CD4-positive, alpha-beta T cell treated with Interleukin-15 for 4 hours (primary cell): ENCODE measurements around the gene TAF6.
"Not testable (repeated sequence)": the region's sequence is repeated elsewhere in the genome, so short reads cannot be mapped to it uniquely, and the experiment has no call there.

Experiments
- DNase-seq: peaks from one replicate; pipeline ENCODE4 v3.0.0-alpha.2; 2020; ENCODE audit warnings: low spot score

TAF6 gene

DNA sequence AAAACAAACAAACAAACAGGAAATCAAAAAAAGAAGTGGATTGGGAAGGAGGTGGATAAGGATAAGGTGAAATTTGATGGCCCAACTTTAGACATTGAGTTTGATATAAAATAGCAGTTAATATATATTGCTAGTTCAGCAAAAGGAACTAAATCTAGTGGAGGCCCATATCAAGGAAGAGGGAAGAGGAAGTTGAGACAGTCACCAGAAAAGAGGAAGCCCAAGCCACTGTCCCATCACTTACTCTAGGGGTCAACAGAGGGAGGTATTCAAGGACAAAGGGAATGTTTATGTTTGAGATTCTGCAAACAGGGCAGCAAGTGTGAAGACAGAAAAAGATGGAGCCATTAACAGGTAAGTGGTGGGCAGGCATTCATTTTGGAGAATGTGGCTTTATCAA lies 33.2 kb upstream of the TAF6 start:
- DNase-seq: no peak

DNA sequence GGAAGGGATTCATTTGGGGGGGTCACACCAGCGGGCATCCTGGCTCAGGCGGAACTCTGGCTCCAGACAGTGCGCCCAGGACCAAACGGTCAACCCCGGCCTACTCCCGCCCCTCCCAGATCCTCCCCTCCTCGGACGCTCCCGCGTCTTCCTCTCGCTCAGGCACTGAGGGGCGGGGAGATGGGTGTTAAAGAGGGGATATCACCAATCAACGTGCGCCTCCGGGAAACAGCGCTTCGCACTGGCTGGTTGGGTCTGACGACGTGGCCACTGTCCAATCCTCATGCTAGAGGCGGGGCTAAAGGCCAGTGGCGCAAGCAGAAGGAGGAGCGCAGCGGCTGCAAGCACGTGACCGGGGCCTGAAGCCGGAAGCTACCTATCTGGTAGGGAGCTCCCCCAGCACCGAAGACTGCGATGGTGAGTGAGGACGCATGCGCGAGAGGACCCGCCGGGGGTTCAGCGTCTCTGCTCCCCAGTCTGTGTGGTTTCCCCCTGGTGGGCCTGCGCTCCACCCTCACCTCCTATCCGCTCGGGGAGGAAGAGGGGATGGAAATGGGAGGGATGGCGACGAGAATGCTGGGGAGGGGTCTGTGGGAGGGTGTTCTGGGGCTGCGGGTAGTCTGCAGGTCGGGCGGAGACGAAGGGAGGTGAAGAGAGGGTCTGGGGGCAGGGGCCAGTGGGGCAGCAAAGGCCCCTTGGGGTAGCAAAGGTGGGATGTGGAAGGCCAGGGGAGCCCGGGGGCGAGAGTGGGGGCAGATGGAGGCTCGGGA lies 29.6 kb upstream of the TAF6 start, which contains the start of gene LAMTOR4:
Gene LAMTOR4, plus strand, starts transcription at position 360 of the 770 bp plus-strand sequence. Its CDS starts 55 bp downstream, at position 415.
- DNase-seq: peak; percentile 99

DNA sequence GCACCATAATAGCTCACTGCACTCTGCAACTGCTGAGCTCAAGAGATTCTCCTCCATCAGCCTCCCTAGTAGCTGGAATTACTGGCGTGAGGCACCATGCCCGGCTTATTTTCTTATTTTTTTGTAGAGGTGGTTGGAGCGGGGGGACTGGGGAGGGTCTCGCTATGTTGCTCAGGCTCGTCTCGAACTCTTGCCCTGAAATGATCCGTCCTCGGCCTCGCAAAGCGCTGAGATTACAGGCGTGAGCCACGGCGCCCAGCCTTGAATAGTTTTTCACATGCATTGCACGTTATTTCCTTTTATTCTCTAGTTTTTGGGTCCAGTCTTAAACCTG lies 29.0 kb upstream of the TAF6 start:
- no peak for DNase-seq

DNA sequence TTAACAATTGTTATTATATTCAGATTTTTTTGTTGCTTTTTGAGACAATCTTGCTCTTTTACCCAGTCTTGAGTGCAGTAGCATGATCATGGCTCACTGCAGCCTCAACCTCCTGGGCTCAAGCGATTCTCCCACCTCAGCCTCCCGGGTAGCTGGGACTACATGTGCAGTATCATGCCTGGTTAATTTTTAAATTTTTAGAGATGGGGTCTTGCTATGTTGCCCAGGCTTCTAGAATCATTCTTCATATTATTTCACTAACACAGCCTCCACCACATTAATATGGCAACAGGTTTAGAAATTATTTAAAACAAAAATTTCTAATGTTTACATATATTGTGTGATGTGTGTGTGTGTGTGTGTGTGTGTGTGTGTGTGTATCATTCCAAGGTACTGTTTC lies 28.1 kb upstream of the TAF6 start:
- DNase-seq: no peak

DNA sequence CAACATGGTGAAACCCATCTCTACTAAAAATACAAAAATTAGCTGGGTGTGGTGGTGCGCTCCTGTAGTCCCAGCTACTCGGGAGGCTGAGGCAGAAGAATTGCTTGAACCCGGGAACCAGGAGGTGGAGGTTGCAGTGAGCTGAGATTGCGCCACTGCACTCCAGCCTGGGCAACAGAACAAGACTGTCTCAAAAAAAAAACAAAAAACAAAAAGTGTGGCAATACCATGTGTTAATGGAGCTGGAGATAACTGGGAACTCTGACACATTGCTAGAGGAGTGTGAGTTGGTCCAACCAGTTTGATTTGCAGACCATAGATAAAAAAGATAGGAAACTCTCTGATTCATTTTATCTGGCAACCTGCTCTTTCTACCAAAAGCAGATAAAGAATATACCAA lies 27.2 kb upstream of the TAF6 start:
- not testable (repeated sequence) for DNase-seq

DNA sequence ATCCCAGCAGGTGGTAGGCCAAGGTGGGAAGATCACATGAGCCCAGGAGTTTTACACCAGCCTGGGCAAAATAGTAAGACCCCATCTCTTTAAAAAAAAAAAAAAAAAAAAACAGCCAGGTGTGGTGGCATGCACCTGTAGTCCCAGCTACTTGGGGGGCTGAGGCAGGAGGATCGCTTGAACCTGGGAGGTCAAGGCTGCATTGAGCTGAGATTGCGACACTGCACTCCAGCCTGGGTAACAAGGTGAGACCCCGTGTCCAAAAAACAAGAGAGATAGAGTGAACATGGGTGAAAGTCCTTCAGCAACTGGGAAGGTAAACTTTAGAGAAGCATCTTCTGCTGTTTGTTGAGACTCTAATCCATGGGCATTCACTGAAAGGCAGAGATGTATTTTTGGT lies 23.3 kb upstream of the TAF6 start:
- DNase-seq: no peak

DNA sequence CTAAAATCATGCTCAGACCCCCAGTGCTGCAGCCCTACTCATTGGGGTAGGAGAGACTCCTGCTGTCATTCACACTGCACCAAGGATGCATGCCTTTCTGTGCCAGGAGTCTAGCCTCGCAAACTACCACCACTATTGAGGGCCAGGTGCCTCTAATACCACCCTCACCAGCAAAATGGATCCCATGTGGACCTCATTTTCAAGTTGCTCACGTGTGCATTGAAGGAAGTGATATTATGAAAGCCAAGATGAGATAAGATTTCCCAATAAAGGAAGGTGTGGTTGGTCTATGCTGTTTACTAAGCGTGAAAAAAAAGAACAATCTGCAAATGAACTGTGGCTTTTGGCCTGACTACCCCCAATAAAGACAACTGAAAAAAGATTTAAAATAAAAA lies 22.4 kb upstream of the TAF6 start:
- DNase-seq: no peak

DNA sequence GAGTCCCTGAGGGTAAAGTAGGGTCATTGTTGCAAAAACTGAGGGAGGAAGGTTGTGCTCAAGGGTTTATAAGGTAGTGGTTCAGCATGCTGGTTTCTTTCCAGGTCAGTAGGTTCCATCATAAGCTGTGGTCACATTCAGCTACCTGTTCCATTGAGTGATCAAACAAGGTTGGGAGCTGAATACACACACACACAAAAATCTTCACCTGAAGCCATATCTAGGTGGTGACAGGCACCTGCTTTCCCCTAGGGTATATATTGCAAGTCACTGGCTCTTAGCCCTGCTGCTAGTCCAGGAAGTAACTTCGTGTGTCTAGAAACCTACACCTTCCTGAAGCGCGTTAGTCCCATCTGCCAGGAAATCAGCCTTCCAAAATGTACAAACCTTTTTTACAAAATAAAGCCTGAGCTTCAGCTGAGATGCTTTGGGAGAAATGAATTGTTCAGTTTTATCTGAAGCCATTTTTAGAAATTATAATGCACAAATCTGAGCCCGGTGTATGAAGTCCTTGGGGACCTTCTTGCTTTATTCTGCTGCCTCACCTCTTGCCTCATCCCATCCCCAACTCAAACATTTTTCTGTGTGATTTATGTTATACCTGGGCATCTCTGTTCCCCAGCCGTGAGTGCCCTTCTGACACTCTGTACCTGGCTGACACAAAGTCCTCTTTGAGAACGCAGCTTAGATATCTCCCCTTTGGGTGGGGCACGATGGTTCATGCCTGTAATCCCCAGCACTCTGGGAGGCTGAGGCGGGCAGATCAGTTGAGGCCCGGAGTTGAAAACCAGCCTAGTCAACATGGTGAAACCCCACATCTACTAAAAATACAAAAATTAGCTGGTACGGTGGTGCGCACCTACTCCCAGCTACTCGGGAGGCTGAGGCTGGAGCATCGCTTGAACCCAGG lies 18.9 kb upstream of the TAF6 start:
- no peak for DNase-seq

DNA sequence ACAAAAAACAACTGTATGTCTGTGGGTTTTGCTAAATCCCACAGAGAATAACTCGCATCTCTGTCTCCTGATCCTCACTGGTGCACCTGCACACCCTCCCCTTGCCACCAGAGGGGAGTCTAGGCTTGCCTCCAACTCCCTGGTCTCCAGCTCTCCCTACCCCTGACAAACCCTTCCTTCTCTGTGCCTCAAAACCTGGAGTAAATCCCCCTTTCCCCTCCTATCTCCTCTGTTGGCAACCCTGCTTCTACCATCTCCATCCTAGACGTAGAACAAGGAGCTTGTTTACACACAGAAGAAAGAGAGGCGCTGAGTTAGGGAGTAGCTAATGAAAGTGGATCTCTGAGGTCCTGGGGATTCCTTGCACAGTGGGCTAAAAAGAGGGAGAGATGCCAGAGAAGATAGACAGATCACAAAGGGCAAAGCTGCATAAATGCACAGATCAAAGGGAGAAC lies 13.6 kb upstream of the TAF6 start:
- DNase-seq: peak; percentile 69

DNA sequence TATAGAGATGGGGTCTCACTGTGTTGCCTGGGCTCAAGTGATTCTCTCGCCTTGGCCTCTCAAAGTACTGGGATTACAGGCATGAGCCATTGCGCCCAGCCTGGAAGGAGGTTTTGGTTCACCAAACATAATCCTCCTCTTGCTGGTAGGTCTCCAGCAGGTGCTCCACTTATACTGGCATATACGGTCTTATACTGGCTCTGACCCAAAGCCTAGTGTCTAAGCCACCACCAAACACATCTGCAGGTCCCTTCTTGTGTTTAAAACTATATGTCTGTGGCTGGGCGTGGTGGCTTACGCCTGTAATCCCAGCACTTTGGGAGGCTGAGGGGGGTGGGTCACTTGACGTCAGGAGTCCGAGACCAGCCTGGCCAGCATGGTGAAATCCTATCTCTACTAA lies 13.0 kb upstream of the TAF6 start:
- DNase-seq: no peak

DNA sequence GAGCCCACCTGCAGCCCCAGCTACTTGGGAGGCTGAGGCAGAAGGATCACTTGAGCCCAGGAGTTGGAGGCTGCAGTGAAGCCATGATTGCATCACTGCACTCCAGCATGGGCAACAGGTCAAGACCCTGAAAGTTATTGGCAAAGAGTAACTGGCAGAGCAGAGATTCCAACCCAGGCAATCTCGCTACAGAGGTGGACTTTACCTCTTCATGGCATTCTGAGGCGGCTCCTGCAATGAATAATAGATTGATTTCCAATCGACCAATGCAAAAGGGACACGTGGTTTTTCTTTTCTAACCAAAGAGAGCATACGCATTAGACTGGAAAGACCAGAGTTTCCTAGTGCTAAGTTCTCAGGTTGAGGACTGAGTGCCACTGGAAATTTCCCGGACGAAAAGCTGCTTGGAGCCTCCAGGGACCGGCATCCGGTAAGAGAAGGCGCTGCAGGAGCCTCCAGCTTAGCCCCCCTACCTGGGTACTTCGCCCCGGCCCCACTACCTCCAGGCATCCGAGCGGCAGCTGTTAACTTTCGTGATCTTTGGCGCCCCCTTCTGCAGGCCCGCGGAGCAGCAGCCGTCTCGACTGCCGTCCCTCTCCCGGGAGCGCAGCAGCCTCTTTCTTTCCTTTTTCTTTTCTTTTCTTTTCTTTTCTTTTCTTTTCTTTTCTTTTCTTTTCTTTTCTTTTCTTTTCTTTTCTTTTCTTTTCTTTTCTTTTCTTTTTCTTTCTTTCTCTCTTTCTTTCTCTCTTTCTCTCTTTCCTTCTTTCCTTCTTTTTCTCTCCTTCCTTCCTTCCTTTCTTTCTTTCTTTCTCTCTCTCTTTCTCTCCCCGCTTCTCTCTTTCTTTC lies 11.7 kb upstream of the TAF6 start:
- DNase-seq: peak; percentile 81

DNA sequence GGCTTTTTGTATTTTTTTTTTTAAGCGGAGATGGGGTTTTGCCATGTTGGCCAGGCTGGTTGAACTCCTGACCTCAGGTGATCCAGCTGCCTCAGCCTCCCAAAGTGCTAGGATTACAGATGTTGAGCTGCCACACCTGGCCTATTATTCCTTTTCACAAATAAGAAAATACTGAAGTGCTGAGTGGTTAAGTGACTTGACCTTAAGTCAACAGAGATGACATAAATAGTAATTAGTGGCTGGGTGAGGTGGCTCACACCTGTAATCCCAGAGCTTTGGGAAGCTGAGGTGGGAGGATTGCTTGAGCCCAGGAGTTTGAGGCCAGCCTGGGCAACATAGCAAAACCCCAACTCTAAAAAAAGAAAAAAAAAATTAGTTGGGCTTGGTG lies 11.1 kb upstream of the TAF6 start:
- not testable (repeated sequence) for DNase-seq

DNA sequence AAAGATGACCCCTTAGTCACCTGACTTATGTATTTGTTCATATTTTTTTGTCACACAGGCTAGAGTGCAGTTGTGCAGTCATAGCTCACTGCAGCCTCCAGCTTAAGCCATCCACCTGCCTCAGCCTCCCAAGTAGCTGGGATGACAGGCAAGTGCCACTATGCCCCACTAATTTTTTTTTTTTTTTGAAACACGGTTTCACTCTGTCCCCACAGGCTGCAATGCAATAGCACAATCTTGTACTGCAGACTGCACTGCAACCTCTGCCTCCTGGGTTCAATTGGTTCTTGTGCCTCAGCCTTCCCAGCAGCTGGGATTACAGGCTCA lies 9.4 kb upstream of the TAF6 start:
- no peak for DNase-seq

DNA sequence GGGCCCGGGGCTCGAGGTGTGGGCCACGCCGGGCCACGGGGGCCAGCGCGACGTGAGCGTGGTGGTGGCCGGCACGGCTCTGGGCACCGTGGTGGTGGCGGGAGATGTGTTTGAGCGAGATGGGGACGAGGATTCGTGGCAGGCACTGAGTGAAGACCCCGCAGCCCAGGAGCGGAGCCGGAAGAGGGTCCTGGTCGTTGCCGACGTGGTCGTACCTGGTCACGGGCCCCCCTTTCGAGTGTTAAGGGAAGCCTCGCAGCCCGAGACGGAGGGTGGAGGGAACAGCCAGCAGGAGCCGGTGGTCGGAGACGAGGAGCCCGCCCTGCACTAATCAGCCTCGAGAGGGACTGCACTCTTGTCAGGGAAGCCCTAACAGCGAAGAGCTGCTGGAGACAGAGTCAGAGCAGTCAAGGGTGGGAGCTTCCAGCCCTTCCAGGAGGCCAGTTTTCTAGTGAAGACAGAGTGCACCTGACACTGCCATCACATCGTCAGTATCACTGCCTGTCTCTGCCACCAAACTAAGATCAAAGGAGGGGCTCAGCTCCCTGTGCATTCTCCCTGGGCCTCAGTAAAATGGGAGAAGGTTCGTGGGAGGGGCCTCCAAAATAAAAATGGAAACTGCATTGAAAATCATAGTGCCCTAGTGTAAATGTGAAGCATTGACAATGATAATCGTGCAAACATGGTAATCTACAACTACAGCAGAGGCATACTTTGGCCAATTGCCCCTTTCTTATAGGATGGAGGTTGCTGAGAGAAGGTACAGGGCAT lies 8.9 kb upstream of the TAF6 start:
- peak; percentile 16 for DNase-seq

DNA sequence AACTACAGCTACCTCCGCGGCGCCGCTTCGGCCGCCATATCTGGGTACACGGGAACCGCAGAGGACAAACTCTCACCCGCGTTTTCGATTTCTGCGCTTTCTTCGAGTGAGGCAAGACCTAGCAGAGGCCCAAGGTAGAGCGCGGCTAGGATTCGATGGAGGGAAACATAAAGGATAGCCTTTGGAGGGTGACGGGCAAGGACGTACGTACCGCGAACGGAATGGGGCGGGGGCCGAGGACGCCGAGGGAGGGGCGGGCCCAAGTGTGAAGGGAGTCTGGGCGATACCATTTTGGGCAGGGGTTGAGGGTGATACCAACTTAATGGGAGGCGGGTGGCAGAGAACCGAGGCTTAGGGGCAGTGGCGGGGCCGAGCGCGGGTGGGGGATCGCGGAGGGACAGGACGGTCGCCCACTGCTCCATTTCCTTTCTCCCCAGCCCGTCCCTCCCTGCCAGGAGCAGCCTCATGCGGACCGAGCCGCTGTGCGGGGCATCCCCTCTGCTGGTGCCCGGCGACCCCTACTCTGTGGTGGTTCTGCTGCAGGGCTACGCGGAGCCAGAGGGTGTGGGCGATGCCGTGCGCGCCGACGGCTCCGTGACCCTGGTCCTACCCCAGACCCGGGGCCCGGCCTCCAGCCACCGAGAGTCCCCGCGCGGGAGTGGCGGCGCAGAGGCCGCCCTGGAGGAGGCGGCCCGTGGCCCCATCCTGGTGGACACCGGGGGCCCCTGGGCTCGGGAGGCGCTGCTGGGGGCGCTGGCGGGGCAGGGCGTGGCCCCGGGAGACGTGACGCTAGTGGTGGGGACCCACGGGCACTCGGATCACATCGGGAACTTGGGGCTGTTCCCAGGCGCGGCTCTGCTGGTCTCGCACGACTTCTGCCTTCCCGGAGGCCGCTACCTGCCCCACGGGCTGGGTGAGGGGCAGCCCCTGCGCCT lies 8.0 kb upstream of the TAF6 start, which contains the start of gene MBLAC1:
Gene MBLAC1, plus strand, starts transcription at position 37 of the 935 bp plus-strand sequence. Its CDS starts 429 bp downstream, at position 466.
- DNase-seq: peak; percentile 94

DNA sequence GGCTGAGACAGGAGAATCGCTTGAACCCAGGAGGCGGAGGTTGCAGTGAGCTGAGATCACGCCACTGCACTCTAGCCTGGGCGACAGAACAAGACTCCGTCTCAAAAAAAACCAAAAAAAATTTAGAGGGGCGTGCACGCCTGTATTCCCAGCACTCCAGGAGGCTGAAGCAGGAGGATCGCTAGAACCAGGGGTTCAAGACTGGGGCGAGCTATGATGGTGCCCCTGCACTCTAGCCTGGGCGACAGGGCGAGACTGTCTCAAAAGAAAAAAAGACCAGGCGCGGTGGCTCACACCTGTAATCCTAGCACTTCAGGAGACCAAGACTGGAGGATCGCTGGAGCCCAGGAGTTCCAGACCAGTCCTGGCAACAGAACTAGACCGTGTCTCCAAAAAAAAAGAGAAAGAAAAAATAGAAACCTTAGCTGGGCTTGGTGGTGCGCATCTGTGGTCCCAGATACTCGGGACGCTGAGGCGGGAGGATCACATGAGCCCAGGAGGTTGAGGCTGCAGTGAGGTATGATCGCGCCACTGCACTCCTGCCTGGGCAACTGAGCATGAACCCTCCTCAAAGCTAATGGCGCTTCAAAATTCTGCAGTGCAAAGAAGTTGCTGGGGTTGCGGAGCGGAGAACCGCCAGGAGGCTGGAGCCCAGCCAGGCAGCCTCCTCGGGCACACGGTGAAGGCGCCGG lies 7.2 kb upstream of the TAF6 start:
- no peak for DNase-seq

DNA sequence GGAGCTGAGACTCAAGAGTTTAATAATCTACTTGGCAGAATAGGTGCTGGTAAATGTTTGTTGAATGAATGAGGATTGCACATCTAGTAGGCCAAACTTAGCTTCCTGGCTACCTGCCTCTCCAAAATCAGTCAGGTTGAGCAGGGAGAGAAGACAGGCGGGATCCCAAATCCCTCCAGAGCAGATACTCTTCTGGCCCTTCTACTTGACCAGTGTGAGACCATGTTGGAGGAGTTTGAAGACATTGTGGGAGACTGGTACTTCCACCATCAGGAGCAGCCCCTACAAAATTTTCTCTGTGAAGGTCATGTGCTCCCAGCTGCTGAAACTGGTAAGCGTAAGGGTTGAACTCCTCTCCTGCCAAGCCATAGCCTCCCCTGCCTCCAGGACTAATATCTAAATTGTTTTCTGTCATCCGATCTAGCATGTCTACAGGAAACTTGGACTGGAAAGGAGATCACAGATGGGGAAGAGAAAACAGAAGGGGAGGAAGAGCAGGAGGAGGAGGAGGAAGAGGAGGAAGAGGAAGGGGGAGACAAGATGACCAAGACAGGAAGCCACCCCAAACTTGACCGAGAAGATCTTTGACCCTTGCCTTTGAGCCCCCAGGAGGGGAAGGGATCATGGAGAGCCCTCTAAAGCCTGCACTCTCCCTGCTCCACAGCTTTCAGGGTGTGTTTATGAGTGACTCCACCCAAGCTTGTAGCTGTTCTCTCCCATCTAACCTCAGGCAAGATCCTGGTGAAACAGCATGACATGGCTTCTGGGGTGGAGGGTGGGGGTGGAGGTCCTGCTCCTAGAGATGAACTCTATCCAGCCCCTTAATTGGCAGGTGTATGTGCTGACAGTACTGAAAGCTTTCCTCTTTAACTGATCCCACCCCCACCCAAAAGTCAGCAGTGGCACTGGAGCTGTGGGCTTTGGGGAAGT lies 5.4 kb upstream of the TAF6 start:
- DNase-seq: no peak

DNA sequence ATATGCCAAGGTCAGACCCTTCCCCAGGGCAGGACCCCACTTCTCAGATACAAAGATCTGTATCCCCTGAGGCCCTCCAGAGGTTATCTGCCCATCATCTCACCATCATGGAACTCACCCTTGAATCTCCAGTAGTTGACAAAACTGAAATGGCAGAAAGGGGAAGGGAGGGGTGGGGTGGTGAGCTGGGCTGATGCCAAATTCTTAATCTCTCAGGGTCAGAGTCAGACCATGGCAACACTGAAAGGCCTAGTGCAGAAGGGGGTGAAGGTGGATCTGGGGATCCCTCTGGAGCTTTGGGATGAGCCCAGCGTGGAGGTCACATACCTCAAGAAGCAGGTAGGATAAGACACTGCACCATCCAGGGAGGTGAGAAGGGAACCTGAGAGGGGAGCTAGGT lies 3.4 kb upstream of the TAF6 start:
- DNase-seq: no peak

DNA sequence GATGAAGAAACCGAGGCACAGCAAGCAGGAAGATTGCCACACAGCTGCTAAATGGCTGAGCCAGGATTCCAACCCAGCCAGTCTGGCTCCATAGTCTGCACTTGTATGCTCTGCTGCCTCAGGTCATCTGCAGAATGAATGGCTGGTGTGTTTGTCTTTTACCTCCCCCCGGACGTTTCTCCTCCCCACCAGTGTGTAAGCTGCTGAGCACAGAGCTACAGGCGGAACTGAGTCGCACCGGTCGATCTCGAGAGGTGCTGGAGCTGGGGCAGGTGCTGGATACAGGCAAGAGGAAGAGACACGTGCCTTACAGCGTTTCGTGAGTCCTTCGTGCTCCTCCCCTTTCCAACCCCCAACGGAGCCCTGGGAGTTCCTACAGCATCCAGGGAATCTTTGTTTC lies 2.9 kb upstream of the TAF6 start:
- DNase-seq: no peak
